ENCODE measurements around the gene GTF2IRD1. TPM values are rescaled to one million over a fixed set of nuclear protein-coding genes. Genes with fewer than 3 reads are reported as not detected.

The GTF2IRD1 gene
- total RNA-seq, 1 experiment from 2014 or later = 34.3 TPM

DNA sequence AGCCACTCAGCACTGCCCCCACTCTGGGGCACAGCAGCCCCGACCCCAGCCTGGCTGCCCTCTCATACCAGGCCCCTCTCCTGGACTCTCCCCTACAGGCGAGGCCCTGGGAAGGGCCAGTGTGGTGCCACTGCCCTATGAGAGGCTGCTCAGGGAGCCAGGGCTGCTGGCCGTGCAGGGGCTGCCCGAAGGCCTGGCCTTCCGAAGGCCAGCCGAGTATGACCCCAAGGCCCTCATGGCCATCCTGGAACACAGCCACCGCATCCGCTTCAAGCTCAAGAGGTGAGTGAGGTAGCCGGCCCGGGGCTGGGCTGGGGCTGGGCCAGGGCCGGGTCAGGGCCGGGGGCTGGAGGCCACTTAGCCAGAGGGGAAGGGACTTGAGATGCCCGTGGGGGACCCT lies 64.3 kb downstream of the GTF2IRD1 start:
- no CpG with 5 or more reads among the region's 13 CpGs for WGBS (ENCODE audit: extremely low coverage, insufficient read length, low lambda C conversion rate)
- H3K4me1 Mint-ChIP-seq = no peaks in the 10 kb centered on the region
- no peak overlapping the region for H3K9ac ChIP-seq (ENCODE audit: extremely low read depth, insufficient read length, low read length)

More for the DNA sequence above, 64.3 kb downstream of the GTF2IRD1 start:
- TF ChIP-seq, protein P1, sequence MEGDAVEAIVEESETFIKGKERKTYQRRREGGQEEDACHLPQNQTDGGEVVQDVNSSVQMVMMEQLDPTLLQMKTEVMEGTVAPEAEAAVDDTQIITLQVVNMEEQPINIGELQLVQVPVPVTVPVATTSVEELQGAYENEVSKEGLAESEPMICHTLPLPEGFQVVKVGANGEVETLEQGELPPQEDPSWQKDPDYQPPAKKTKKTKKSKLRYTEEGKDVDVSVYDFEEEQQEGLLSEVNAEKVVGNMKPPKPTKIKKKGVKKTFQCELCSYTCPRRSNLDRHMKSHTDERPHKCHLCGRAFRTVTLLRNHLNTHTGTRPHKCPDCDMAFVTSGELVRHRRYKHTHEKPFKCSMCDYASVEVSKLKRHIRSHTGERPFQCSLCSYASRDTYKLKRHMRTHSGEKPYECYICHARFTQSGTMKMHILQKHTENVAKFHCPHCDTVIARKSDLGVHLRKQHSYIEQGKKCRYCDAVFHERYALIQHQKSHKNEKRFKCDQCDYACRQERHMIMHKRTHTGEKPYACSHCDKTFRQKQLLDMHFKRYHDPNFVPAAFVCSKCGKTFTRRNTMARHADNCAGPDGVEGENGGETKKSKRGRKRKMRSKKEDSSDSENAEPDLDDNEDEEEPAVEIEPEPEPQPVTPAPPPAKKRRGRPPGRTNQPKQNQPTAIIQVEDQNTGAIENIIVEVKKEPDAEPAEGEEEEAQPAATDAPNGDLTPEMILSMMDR (conservative IDR thresholded peaks at IDR 0.05) = no peak
- Histone ChIP-seq H3K23me2 (ENCODE audit: insufficient read length, low read depth, low read length, poor library complexity, severe bottlenecking) (no peaks in the 10 kb centered on the region), H3K27ac (ENCODE audit: insufficient read length, low read depth, low read length) (no peak overlapping the region), H2BK15ac (ENCODE audit: low read depth, low read length) (no peak overlapping the region), H3T11ph (ENCODE audit: low read length) (no peak overlapping the region), H2BK20ac (ENCODE audit: low read depth, low read length, poor library complexity, severe bottlenecking) (no peak overlapping the region), H4K91ac (ENCODE audit: insufficient read length, low read depth, low read length) (no peak overlapping the region), H3K56ac (ENCODE audit: insufficient read length, low read depth, low read length) (no peak overlapping the region), H4K8ac (replicated peaks; ENCODE audit: insufficient read length, low read depth, low read length) (no peak overlapping the region), H3K4me1 (ENCODE audit: insufficient read depth, low read length) (no peaks in the 10 kb centered on the region), H3K14ac (ENCODE audit: insufficient read depth, low read length) (no peak overlapping the region), H2AK5ac (ENCODE audit: insufficient read length, low read length) (no peak overlapping the region), H4K20me1 (ENCODE audit: control insufficient read depth, insufficient read depth, insufficient read length) (no peaks in the 10 kb centered on the region), H3K79me1 (ENCODE audit: insufficient read depth, low read depth, low read length, poor library complexity, severe bottlenecking) (no peaks in the 10 kb centered on the region), H3K79me2 (ENCODE audit: insufficient read depth, low read length) (no peaks in the 10 kb centered on the region), H3K4me2 (ENCODE audit: insufficient read depth, insufficient read length, low read length) (no peak overlapping the region), H3K23ac (ENCODE audit: insufficient read length, low read depth, low read length) (no peak overlapping the region), H3K18ac (ENCODE audit: insufficient read length, low read depth, low read length) (no peak overlapping the region), H2BK12ac (ENCODE audit: insufficient read length, low read depth, low read length) (no peak overlapping the region), H2BK5ac (ENCODE audit: insufficient read length, low read length) (no peak overlapping the region), H2AFZ (ENCODE audit: low read length) (no peak overlapping the region), H3K9me3 (ENCODE audit: control insufficient read depth, low read depth, low read length) (no peaks in the 10 kb centered on the region), H4K5ac (ENCODE audit: insufficient read length, low read depth, low read length) (no peak overlapping the region), H2BK120ac (ENCODE audit: low read depth, low read length, poor library complexity, severe bottlenecking) (no peak overlapping the region), H3K4ac (ENCODE audit: low read depth, low read length) (no peak overlapping the region), H3K27me3 (ENCODE audit: insufficient read depth, low read length) (no peaks in the 10 kb centered on the region)
- Mint-ChIP-seq H3K9me3 (no peaks in the 10 kb centered on the region; a peak in 1 of 5 replicates), H3K36me3 (ENCODE audit: insufficient read depth in 1 of 3, low read depth in 3 of 3) (peaks cover 45 to 78% (median 74%) of the 10 kb centered on the region in 3 experiments), H3K27me3 (ENCODE audit: low read depth) (no peaks in the 10 kb centered on the region), H3K4me3 (no peak overlapping the region), H3K27ac (no peak overlapping the region)
- DNase-seq = no peak

All from H9 (cell line).